Right renal cortex interstitium (tissue), 3 donors: ENCODE data around the gene KCNH8. TPM values are rescaled to one million over a fixed set of nuclear protein-coding genes. Genes with fewer than 3 reads are reported as not detected.

Experiments
- DNase-seq, 3 donors: peaks; one replicate each; pipeline ENCODE4 v3.0.0-alpha.2; 2013; ENCODE audit warnings: low read depth in 3 of 3, low spot score in 2 of 3
- polyA plus RNA-seq, 3 donors: library from polyadenylated mRNA; unstranded; fragments of 120-200 nt; gene quantifications; one replicate each; pipeline ENCODE4 v1.2.1, GENCODE V29; 2013; ENCODE audit not compliant: insufficient read length in 3 of 3

The KCNH8 gene
- polyA plus RNA-seq, 3 donors = 0.75 to 1.4 (median 0.99) TPM

DNA sequence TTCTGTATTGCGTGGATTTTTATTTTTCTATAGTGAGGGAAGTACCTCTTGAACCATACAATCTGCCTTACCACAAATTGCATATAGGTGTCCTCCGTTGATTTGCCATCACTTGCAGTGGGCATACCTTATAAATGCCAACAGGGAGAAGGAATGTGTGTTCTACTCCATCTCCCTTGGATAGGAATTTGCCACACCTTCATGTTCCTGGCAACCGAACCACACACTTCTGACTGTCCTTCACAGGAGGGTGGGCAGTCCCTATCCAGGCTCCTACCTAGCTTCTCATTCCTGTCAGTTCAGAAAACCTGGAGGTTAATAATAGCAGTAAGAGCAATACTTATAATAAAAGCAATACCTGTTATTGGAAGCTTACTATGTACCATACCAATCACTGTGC lies 428.0 kb downstream of the KCNH8 start:
- DNase-seq = no peak
